Fibroblast of villous mesenchyme (primary cell): Measurements from ENCODE around the gene MUC12. TPM values are rescaled to one million over a fixed set of nuclear protein-coding genes. Genes with fewer than 3 reads are reported as not detected.

Experiments
- DNase-seq: peaks from one replicate; pipeline ENCODE4 v3.0.0-alpha.2; 2010; ENCODE audit warnings: low read depth
- H3K4me3 ChIP-seq: 2 replicates; pipeline ENCODE4 v1.5.1; 2011; ENCODE audit warnings: low read depth, mild to moderate bottlenecking, low read length
- CTCF ChIP-seq: IDR thresholded peaks from 2 replicates; pipeline ENCODE4 v1.5.1; 2012; ENCODE audit warnings: low read depth, mild to moderate bottlenecking, low read length; ENCODE audit not compliant: insufficient read depth
- total RNA-seq: library from RNA; depleted of rRNA; stranded (reverse); fragments of >200 nt; gene quantifications from 2 replicates; pipeline ENCODE4 v1.2.3, GENCODE V29; 2012

MUC12 gene
- total RNA-seq, 1 donor = not detected

GRCh38 chr7:100942045-100942774, 27.2 kb upstream of the MUC12 start:
- DNase-seq = peak; percentile 67
- no peak overlapping the region for H3K4me3 ChIP-seq

GRCh38 chr7:100943693-100944092, 25.7 kb upstream of the MUC12 start:
- H3K4me3 ChIP-seq = no peak overlapping the region
- TF ChIP-seq CTCF = no peak
- no peak for DNase-seq

More at GRCh38 chr7:100942045-100942774, 27.2 kb upstream of the MUC12 start:
- no peak for TF ChIP-seq CTCF

GRCh38 chr7:100944138-100944537, 25.2 kb upstream of the MUC12 start:
- no peak for DNase-seq
- no peak for TF ChIP-seq CTCF
- no peak overlapping the region for H3K4me3 ChIP-seq

- no peak for DNase-seq
- no peak for TF ChIP-seq CTCF
Observed at GRCh38 chr7:100946111-100946510, 23.3 kb upstream of the MUC12 start.

GRCh38 chr7:100946766-100947365, 22.5 kb upstream of the MUC12 start:
- DNase-seq = no peak
- no peak overlapping the region for H3K4me3 ChIP-seq
- TF ChIP-seq CTCF = no peak

More at GRCh38 chr7:100946111-100946510, 23.3 kb upstream of the MUC12 start:
- H3K4me3 ChIP-seq = no peak overlapping the region

- TF ChIP-seq CTCF = no peak
- DNase-seq = no peak
- H3K4me3 ChIP-seq = no peak overlapping the region
Observed at GRCh38 chr7:100947792-100948191, 21.6 kb upstream of the MUC12 start.
